Activated T-cell treated with anti-CD3 and anti-CD28 coated beads for 4 hours (primary cell): ENCODE data around the gene TAPBPL.

Experiments used
- DNase-seq: peaks from one replicate; pipeline ENCODE4 v3.0.0-alpha.2; 2020

TAPBPL gene

DNA sequence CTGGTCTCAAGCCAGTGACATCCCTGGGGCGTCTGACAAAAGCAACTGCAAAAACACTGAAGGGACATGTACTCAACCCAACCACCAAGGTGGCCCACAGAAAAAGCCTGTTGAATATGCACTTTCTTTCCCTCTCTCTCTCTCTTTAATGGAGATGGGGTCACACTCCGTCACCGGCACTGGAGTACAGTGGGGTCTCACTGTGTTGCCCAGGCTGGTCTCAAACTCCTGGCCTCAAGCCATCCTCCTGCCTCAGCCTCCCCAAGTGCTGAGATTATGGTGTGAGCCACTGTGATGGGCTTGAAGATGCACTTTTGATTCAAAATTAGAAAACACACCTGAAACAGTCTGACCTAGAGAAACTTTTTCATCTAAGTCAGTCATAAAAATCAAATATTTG is 14.3 kb upstream of the TAPBPL start:
- no peak for DNase-seq

DNA sequence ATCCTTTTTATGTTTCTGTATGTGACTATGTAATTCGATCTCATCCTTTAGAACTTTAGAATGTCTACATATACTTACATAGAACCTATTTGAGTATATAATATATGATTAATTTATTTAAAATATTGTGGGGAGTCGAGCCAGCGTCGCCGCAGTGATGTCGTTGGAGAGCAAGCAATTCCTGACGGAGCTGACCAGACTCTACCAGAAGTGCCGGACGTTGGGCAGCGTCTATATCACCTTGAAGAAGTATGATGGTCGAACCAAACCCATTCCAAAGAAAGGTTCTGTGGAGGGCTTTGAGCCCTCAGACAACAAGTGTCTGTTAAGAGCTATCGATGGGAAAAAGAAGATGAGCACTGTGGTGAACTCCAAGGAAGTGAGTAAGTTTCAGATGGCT is 13.5 kb upstream of the TAPBPL start:
- DNase-seq, result no peak

DNA sequence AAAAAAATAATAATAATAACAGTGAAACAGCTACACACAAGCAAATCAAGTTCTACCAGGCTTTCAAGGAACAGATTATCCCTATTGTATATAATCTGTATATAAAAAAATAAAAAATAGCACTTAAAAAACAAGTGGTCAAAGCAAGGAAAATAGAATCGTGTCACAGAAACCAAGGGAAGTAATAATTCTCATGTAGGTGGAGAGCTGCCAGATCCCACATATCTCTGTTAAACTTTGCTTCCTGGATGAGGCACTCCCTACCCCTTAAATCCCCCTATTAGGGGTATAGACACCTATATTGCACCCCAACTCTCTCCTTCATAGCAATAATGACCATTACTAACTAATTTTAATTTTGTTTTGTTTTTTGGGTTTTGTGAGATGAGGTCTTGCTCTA is 11.5 kb upstream of the TAPBPL start:
- no peak for DNase-seq

DNA sequence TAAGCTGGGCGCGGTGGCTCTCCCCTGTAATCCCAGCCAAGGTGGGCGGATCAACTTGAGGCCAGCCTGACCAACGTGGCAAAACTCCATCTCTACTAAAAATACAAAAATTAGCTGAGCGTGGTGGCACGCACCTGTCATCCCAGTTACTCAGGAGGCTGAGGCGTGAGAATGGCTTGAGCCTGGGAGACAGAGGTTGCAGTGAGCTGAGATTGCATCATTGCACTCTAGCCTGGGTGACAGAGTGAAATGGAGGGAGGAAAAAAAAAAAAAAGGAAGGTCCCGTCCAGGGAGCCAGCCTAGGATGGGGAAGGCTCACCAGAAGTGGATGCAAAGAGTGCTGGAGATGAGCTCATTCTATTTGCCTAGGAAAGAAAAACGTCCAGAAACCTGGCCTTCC is 9.0 kb upstream of the TAPBPL start:
- no peak for DNase-seq

DNA sequence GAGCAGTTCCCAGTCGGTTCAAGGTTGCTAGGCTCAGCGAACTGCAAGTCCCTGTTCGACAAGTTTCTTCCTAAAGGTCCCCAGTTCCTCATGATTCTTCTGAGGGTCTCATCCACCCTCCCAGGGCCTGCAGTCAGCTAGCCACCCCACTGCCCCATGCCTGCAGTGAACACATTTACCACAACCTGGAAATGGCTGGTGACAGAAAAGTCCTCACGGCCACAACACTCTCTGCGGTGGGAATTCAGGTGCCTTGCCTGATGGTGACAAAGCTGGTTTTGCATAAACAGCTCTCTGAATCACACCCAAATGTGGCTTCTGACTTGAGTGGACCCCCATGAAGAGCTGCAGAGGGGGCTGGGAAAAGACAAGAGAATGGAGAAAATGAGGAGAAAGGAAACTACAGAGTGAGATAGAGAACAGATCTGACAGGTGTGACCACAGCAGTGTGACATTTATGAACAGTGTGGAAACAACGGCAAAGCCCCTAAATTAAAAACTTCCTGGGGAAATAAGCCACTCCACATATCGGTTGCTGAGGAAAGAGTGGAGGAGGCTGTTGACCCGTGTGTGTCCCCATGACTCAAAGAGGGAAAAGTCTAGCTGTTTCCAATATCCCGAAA is 8.4 kb upstream of the TAPBPL start:
- DNase-seq, result no peak

DNA sequence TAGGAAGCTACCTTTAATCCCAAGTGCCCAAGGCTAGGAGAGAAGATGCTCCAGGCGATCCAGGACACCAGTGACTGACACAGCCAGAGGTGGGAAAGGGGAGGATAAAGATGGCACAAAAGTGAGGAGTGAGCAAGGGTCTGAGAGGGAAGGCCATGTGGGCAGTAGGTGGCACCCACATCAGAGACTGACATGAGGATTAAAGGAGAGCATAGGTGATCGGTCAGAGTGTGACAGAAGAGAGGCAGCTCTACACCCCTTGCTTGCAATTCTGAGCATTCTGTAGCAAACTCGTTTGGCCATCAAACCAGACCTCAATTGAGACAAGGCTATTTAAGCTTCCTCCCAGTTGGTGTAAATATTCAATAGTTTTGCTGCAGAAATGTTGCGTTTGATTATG is 7.8 kb upstream of the TAPBPL start:
- DNase-seq, result no peak

DNA sequence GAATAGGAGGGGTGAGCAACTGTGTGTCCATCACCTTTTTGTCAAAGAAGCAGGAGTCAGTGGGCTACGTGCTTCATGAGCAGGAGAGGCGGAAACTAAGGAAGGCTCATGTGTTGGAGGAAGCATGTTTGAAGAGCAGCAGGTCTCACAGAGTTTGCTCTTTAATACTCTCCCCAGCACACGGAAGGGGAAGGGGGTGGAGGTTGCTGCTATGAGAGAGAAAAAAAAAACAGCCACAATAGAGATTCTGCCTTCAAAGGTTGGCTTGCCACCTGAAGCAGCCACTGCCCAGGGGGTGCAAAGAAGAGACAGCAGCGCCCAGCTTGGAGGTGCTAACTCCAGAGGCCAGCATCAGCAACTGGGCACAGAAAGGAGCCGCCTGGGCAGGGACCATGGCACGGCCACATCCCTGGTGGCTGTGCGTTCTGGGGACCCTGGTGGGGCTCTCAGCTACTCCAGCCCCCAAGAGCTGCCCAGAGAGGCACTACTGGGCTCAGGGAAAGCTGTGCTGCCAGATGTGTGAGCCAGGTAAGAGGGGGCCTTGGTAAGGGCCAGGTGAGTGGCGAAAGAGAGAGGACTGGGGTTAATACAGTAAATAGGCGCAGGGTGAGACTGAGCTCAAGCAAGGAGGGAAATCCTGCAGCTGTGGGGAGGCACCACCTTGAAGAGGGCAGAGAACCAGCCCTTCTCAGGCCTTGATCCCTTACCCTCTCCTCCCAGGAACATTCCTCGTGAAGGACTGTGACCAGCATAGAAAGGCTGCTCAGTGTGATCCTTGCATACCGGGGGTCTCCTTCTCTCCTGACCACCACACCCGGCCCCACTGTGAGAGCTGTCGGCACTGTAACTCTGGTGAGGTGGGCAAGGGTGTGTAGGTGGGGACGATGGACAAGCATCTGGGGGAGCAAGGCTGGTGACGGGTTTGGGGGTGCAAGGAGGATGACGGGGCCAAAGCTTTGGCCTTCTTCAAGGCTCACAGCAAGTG is 6.8 kb upstream of the TAPBPL start, which contains the start of gene CD27:
Gene CD27, plus strand, starts transcription at position 252 of the 985 bp plus-strand sequence. Its CDS starts 141 bp downstream, at position 393.
- no peak for DNase-seq

DNA sequence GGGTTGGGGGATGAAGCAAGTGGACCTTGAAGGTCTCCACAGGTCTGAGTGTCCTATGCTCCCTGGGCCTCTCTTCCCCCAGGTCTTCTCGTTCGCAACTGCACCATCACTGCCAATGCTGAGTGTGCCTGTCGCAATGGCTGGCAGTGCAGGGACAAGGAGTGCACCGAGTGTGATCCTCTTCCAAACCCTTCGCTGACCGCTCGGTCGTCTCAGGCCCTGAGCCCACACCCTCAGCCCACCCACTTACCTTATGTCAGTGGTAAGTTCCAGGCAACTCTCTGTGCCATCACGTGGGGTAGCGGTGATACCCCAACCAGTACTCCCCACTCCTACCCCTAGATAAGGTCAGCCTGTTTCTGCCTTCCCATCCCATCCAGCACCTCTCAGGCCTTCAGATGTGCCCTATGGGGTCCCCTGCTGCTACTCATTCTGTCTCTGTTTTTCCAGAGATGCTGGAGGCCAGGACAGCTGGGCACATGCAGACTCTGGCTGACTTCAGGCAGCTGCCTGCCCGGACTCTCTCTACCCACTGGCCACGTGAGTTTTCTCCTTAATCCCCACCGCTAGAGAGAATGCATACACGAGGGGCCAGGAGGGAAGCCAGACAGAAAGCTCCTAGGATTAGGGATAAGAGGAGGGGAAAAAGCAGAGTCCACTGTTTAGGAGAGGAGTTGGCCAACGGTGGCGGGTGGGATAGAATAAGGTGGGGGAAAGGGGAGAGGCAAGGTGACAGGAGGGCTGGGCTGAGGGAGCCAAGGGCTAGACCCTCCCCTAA is 1.6 kb upstream of the TAPBPL start:
- DNase-seq, result no peak

DNA sequence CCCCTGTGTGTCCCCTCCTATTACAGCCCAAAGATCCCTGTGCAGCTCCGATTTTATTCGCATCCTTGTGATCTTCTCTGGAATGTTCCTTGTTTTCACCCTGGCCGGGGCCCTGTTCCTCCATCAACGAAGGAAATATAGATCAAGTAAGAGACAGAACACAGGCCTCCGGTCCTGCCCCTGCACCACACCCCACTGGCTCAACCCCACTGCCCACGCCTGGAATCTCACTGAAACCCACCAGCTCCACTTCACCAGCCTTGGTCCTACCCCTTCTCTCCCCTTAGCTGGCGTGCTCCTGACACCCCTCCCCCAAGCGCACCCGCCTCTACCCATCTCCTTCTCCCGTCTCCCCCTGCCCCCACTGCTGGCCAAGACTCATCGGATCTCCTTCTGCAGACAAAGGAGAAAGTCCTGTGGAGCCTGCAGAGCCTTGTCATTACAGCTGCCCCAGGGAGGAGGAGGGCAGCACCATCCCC is 934 bp upstream of the TAPBPL start:
- DNase-seq, result no peak

DNA sequence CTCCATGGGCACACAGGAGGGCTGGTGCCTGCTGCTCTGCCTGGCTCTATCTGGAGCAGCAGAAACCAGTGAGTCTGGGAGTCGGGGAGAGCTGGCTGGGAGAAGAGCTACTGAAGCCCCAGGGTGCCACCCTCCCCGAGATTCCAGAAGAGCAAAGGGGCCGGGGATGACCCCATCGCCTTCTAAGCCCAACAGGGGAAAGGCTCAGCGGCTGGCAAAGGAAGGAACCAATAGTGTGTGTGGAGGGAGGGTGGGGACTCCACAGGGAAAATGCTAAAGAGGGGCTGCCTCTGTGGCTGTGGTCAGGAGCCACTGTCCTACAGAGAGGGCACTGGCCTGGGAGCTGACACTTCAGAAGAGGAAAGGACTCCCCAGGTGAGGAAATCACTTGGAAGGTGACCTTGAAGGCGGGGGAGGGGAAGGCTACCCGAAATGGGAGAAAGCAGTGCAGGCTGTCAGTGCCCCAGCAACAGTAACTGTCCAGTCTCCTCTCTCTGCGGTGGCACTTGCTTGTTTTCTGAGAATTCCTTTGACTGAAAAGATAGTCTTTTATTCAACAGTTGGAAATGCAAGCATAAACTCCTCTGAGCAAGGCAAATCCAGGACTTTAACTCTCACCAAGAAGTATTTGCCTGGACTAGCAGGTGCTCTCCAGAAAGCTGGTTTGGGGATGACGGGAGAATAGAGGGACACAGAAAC is 552 bp downstream of the TAPBPL start:
- DNase-seq, result no peak

DNA sequence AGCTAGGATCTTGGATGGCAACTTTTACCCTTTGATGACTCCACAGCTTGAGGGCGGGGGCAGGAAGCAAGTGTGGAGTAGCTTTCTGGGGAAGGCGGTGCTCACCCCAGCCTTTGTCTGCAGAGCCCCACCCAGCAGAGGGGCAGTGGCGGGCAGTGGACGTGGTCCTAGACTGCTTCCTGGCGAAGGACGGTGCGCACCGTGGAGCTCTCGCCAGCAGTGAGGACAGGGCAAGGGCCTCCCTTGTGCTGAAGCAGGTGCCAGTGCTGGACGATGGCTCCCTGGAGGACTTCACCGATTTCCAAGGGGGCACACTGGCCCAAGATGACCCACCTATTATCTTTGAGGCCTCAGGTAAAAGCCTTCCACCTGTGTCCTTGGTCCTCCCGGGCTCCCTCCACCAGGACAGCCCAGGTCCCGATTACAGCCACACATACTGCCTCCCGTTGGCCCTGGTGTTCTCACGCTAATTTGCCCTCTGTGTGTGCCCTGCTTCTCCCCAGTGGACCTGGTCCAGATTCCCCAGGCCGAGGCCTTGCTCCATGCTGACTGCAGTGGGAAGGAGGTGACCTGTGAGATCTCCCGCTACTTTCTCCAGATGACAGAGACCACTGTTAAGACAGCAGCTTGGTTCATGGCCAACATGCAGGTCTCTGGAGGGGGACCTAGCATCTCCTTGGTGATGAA is 1.2 kb downstream of the TAPBPL start:
- DNase-seq, result no peak

DNA sequence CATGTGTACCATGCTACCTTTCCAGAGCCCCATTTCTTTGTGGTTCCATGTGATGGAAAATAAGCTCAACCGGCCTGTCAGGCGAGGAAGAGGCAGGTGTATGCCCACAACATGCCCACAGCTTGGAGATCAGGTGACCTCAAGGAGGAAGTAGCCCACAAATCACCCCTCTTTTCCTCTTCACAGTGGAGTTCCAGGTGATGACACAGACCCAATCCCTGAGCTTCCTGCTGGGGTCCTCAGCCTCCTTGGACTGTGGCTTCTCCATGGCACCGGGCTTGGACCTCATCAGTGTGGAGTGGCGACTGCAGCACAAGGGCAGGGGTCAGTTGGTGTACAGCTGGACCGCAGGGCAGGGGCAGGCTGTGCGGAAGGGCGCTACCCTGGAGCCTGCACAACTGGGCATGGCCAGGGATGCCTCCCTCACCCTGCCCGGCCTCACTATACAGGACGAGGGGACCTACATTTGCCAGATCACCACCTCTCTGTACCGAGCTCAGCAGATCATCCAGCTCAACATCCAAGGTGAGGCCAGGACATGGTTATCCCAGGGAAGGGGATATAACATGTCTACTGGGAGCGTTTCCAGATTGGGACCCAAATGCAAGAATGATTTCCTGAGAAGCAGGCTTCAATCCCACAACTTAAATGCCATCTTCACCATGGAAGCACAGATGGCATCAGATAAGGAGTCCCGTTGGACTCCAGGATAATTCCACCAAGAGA is 5.5 kb downstream of the TAPBPL start:
- no peak for DNase-seq

DNA sequence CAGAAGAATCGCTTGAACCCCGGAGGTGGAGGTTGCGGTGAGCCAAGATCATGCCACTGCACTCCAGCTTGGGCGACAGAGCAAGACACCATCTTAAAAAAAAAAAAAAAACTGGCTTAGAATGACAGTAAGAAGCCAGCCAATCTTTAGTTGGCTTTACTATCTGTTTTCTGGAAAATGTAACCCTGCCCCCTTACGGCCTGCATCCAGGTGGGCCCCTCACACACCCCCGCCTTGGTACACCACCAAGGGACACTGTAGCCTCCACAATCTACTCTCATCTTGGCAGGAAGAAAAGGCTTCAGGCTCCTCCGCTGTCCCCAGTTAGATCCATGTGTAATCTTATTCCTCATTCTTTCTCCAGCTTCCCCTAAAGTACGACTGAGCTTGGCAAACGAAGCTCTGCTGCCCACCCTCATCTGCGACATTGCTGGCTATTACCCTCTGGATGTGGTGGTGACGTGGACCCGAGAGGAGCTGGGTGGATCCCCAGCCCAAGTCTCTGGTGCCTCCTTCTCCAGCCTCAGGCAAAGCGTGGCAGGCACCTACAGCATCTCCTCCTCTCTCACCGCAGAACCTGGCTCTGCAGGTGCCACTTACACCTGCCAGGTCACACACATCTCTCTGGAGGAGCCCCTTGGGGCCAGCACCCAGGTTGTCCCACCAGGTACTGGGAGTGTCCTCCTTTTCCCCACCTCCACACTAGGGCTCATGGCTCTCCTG is 6.6 kb downstream of the TAPBPL start:
- no peak for DNase-seq

DNA sequence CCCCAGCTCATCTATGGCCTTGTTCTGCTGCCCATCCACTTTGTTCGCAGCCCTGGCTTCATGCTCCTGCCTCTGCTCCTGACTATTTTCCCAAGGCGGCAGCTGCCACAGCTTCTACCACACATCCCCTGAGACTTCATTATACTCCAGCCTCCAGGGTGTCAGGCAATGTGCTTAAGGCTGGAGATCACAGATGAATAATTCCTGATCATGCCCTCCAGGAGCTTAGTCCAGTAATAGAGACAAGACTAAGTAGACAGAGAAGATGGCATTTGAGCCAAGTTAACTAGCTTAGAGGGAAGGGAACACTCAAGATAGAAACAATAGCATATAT is 7.1 kb downstream of the TAPBPL start:
- no peak for DNase-seq

DNA sequence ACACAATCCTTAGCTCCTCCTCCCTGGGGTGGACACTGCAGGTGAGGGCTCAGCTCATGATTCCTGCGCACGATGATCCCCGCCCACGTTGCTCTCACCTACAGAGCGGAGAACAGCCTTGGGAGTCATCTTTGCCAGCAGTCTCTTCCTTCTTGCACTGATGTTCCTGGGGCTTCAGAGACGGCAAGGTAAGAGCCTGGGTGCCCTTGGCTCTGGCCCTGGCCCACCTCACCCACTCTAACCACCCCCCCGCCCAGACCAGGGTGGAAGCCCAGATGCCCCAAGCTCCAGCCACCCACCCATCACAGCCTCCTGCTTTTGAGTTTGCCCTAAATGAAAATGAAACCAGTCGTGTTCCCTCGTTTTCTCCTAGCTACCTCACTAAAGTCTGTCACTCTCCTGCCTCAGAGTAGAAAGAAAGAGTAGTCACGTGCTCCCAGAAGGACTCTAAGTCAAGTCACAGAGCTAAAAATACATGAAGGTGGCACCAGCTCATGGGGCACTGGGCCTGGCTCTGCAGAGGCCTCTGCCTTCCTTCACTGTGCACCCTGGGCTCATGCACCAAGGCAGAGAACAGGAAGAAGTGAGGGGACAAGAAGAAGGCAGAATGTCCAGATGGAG is 9.0 kb downstream of the TAPBPL start:
- DNase-seq, result peak; percentile 29

DNA sequence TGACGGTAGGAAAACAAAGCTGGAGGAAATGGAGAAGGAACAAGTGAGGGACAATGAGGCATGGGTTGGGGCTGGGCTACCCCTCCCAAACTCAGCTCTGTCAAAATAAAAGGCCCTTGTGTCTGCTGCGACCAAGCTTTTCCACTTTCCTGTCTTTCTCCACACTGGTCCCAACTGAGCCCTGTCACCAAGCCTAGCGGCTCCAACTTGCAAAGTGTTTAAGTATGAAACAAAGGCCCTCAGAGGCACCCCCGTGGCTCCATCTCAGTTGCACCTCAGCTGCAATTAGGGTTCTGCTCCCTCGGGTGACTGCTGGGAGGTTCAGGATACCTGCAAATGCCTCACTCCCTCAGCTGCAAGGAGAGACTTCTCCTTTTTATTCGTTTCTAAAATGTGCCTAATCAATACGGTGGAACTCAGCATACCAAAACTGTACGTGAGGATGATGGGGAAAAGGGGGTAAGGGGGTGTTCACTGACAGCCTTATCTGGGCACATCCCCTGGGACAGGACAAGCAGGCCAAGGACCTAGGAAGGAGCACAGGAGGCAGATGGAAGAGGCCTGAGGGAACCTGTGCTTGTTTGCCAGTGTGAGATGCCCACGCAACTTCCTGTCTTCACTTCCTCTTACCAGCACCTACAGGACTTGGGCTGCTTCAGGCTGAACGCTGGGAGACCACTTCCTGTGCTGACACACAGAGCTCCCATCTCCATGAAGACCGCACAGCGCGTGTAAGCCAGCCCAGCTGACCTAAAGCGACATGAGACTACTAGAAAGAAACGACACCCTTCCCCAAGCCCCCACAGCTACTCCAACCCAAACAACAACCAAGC is 9.8 kb downstream of the TAPBPL start:
- DNase-seq, result peak; percentile 56

DNA sequence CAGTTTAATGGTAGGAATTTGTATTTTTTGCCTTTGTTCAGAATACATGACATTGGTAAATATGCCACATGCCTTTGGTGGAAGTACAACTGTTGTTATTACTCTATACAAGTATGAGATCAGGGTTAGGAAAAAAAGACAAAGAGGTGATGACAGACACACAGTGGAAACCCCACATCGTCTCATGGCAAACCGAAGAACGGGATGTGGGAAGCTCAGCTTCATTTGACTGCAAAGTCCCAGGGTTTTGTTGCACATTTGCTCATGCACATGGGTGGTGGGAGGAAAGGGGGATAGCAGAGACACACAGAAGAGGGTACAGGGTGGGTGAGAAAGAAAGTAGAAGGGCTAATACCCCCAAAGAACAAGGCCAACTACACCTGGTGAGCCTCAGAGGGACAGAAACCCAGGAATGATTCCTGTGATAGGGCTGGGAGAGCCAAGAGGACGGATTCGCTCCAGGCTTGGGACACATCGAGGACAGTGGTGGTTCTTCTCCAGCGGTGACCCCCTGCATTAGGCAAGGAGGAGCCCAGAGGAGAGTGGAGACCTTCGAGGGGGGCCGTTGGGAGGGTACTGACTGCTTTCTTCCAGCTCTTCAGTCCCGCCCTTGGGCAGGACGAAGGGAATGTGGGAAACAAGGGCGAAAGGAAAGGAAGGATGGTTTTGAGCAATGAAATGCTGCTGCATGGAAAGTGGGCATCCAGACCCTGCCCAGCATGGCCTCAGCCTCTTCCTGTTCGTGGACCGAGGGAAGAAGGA is 10.6 kb downstream of the TAPBPL start:
- DNase-seq, result no peak

DNA sequence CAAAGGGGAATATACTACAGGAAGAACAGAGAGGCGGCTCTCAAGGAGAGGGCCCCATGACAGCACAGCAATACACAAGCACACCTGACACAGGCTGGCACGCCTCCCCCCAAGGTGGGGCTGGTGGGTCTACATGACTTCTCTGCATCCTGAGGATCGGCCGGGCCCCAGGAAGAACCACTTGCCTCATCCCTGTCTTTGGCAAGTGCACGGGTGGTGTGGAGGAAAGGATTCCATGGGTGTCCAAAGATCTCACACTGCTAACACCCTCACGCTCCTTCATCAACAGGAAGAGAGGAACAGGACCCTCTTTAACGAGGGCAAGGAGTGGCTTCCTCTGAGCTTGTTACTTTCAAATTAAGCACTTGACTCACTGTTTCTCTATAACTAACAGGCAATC is 11.4 kb downstream of the TAPBPL start:
- DNase-seq, result no peak

DNA sequence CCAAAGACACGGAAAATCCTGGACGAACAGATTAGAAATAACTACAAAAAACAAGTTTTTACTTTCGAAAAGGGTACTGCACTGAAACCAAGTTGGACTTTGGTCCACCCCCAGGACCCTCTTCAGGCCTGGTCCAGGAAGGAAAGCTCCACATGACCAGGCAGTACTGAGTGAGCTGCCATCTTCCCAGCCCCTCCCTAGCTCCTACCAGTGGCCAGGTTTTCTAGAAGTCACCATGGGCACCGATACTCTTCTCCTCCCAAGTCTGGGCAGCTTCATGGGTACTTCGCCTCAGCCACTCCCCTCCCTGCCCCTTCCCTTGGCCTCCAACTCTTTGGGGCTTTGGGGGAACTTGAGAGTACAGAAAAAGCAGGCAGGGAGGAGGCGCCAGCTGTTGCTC is 12.0 kb downstream of the TAPBPL start:
- DNase-seq, result no peak
